ENCODE measurements around the gene BCL2L1. TPM values are rescaled to one million over a fixed set of nuclear protein-coding genes. Genes with fewer than 3 reads are reported as not detected.

BCL2L1 gene
- total and polyA plus RNA-seq, 9 donors, result 21.7 to 65.1 (median 40.2) TPM

DNA sequence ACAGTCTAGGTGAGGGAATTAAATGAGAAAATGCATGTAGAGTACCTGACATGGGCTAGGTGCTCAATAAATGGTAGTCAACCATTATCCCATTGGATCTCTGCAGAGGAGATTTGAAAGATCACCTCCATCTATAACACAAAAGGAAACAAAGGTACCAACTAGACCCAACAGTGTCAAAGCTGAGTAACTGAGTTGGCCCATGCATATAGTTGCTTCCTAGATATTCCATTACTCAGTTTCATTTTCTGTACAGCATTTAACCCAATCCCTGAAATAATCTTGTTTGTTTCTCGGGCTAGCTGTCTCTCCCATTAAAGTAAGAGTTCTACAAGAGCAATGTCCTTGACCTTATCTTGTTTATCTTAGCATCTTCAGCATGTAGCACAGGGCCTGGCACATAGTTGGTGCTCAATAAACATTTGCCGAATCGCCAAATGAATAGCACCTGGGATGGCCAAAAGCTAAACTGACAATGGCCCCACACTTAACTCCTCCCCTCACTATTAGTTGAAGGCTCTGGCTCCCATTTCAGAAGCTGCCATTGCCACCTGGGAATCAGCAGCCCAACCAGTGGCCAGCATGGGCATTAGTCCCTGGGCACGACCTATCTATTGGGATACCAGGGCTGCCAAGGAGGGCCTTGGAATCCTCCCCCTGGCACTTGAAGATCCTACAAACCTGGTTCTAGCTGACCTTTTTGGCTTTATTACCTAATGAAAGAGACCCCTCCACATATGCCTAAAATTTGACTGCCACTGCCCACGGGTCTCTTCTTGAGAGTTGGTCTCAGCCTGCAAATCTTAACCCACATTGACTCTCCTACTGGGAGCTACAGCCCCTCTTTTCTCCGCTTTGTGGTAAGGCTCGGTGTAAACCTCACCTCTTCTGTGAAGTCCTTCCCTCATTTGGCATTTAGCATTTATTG is 22.6 kb downstream of the BCL2L1 start:
- Histone ChIP-seq H3K4me3 (no peak overlapping the region), H3K27me3 (no peaks in the 10 kb centered on the region), H3K36me3 (no peaks in the 10 kb centered on the region), H3K9me3 (no peaks in the 10 kb centered on the region), H3K4me1 (ENCODE audit: insufficient read depth) (peaks cover 8% of the 10 kb centered on the region), H3K27ac (no peak overlapping the region)
- TF ChIP-seq, protein P1, sequence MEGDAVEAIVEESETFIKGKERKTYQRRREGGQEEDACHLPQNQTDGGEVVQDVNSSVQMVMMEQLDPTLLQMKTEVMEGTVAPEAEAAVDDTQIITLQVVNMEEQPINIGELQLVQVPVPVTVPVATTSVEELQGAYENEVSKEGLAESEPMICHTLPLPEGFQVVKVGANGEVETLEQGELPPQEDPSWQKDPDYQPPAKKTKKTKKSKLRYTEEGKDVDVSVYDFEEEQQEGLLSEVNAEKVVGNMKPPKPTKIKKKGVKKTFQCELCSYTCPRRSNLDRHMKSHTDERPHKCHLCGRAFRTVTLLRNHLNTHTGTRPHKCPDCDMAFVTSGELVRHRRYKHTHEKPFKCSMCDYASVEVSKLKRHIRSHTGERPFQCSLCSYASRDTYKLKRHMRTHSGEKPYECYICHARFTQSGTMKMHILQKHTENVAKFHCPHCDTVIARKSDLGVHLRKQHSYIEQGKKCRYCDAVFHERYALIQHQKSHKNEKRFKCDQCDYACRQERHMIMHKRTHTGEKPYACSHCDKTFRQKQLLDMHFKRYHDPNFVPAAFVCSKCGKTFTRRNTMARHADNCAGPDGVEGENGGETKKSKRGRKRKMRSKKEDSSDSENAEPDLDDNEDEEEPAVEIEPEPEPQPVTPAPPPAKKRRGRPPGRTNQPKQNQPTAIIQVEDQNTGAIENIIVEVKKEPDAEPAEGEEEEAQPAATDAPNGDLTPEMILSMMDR (IDR thresholded peaks at IDR 0.05), result no peak
- TF ChIP-seq POLR2A (IDR thresholded peaks at IDR 0.05) (no peak), EP300 (IDR thresholded peaks at IDR 0.05) (no peak)
- no peak for DNase-seq
- 93 to 96% (median 94%) methylated on average over 7 of the region's 7 CpGs for WGBS, 3 donors
- intact Hi-C loops (cut with DNase I), result no loop called here

DNA sequence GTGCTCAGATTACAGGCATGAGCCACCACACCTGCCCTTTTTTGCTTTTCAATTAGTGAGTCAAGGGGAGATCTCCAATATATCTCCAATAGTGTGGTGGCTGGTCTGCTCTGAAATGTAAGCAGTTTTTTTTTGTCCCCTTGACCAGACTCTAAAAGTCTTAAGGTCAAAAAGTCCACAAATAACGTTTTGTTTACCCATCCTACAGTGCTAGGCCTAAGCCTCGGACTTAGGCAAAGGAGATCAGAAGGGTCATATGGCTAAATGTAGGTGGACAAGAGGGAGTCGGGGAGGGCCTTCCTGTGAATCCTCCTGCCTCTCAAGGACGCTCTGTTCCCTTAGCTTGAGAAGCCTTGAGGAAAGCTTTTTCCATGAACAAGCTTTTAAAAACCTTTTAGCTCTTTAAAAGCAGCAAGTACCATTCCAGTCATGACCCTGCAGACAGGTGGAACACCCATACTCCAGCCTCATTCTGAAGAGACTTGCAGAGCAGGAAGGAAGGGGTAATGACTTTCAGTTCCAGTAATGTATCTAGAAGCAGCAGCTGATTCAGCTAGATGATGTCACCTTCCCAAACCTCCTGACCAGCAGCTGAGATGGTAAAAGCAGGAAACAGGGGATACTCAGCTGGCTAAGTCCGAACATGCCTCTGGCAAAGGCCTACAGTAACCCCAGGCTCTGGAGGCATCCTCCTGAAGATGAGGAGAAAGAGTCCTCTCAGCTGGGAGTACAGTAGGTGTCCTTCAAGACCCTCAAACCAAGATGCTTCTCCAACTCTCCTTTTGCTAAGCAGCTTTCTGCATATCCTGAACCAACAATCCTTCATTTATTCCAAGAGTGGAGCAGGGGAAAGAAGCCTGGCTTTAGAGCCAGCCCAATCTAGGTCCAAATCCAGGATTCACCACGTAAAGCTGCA is 23.6 kb downstream of the BCL2L1 start:
- TF ChIP-seq, protein P1 (IDR thresholded peaks at IDR 0.05), result no peak
- TF ChIP-seq POLR2A (IDR thresholded peaks at IDR 0.05) (no peak), EP300 (IDR thresholded peaks at IDR 0.05) (no peak)
- intact Hi-C loops (cut with DNase I), result no loop called here
- 35 to 41% (median 40%) methylated on average over 6 of the region's 6 CpGs for WGBS, 3 donors
- H3K9me3 ChIP-seq, result no peaks in the 10 kb centered on the region
- H3K4me1 ChIP-seq (ENCODE audit: insufficient read depth), result peaks cover 11% of the 10 kb centered on the region
- H3K27me3 ChIP-seq, result no peaks in the 10 kb centered on the region
- no peak overlapping the region for H3K27ac ChIP-seq
- DNase-seq, result peak in 2 of 5 donors; percentile 35 to 45
- H3K36me3 ChIP-seq, result no peaks in the 10 kb centered on the region
- H3K4me3 ChIP-seq, result no peak overlapping the region

DNA sequence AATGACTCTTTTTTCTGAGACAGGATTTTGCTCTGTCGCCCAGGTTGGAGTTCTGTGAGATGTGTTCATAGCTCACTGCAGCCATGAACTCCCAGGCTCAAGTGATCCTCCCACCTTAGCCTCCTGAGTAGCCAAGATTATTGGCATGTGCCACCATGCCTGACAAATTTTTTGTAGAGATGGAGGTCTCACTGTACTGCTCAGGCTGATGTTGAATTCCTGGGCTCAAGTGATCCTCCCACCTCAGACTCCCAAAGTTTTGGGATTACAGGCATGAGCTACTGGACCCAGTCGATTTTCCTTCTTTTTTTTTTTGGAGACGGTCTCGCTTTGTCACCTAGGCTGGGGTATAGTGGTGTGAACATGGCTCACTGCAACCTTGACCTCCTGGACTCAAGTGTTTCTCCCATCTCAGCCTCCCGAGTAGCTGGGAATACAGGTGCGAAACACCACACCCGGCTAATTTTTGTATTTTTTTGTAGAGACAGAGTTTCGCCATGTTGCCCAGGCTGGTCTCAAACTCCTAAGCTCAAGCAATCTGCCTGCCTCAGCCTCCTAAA is 24.3 kb downstream of the BCL2L1 start:
- TF ChIP-seq POLR2A (IDR thresholded peaks at IDR 0.05), result no peak
- TF ChIP-seq EP300 (IDR thresholded peaks at IDR 0.05), result no peak
- TF ChIP-seq, protein P1 (IDR thresholded peaks at IDR 0.05), result no peak
- Histone ChIP-seq H3K4me1 (ENCODE audit: insufficient read depth) (peaks cover 13% of the 10 kb centered on the region), H3K4me3 (no peak overlapping the region), H3K9me3 (no peaks in the 10 kb centered on the region), H3K27ac (no peak overlapping the region), H3K36me3 (no peaks in the 10 kb centered on the region), H3K27me3 (no peaks in the 10 kb centered on the region)
- WGBS, 3 donors, result 89 to 94% (median 92%) methylated on average over 8 of the region's 8 CpGs
- no peak for DNase-seq
- intact Hi-C loops (cut with DNase I), result no loop called here

All from ovary (tissue), 9 donors.